HepG2 (cell line): Measurements from ENCODE around the gene MSI2. TPM values are rescaled to one million over a fixed set of nuclear protein-coding genes. Genes with fewer than 3 reads are reported as not detected.

Experiments
- AGO1 ChIP-seq: fragments of 200-400 bp; formaldehyde crosslinking; IDR thresholded peaks from 2 replicates; pipeline ENCODE4 v1.6.1; 2017; ENCODE audit warnings: mild to moderate bottlenecking, low read depth, low read length, moderate library complexity; ENCODE audit not compliant: poor library complexity, severe bottlenecking
- AKAP8 ChIP-seq: sonication (generic); formaldehyde crosslinking; IDR thresholded peaks from 2 replicates; pipeline ENCODE4 v1.5.1; 2020; ENCODE audit warnings: mild to moderate bottlenecking, missing genetic modification reagents
- CSRNP2 ChIP-seq: sonication (generic); formaldehyde crosslinking; conservative IDR thresholded peaks from 2 replicates; pipeline ENCODE4 v1.8.0; 2022; ENCODE audit warnings: low read depth, missing genetic modification reagents
- GPN1 ChIP-seq: sonication (generic); formaldehyde crosslinking; IDR thresholded peaks from 2 replicates; pipeline ENCODE4 v1.5.1; 2020; ENCODE audit warnings: missing genetic modification reagents, borderline replicate concordance
- HMGXB3 ChIP-seq: sonication (generic); formaldehyde crosslinking; IDR thresholded peaks from 2 replicates; pipeline ENCODE4 v1.4.0; 2020; ENCODE audit warnings: missing genetic modification reagents, borderline replicate concordance
- PBX3 ChIP-seq: sonication (generic); formaldehyde crosslinking; IDR thresholded peaks from 2 replicates; pipeline ENCODE4 v1.8.1; 2023; ENCODE audit warnings: missing genetic modification reagents, inconsistent platforms, borderline replicate concordance
- POGZ ChIP-seq: sonication (generic); formaldehyde crosslinking; IDR thresholded peaks from 2 replicates; pipeline ENCODE4 v1.4.0; 2020; ENCODE audit warnings: mild to moderate bottlenecking, missing genetic modification reagents
- PRDM15 ChIP-seq: sonication (generic); formaldehyde crosslinking; IDR thresholded peaks from 2 replicates; pipeline ENCODE4 v1.4.0; 2020; ENCODE audit warnings: missing genetic modification reagents
- ZBTB1 ChIP-seq: sonication (generic); formaldehyde crosslinking; IDR thresholded peaks from 2 replicates; pipeline ENCODE4 v1.4.0; 2020; ENCODE audit warnings: missing genetic modification reagents, borderline replicate concordance
- ZGPAT ChIP-seq: IDR thresholded peaks from 2 replicates; pipeline ENCODE4 v1.6.1; 2016; ENCODE audit warnings: mild to moderate bottlenecking
- ZNF101 ChIP-seq: sonication (generic); formaldehyde crosslinking; IDR thresholded peaks from 2 replicates; pipeline ENCODE4 v1.4.0; 2020; ENCODE audit warnings: mild to moderate bottlenecking, low read depth, missing genetic modification reagents, borderline replicate concordance
- ZNF292 ChIP-seq: sonication (generic); formaldehyde crosslinking; IDR thresholded peaks from 2 replicates; pipeline ENCODE4 v1.8.1; 2022; ENCODE audit warnings: mild to moderate bottlenecking, low read depth, missing genetic modification reagents, borderline replicate concordance
- ZNF547 ChIP-seq: sonication (generic); formaldehyde crosslinking; IDR thresholded peaks from 2 replicates; pipeline ENCODE4 v1.5.1; 2020; ENCODE audit warnings: mild to moderate bottlenecking, missing genetic modification reagents
- ZNF7 ChIP-seq: IDR thresholded peaks from 2 replicates; pipeline ENCODE4 v1.6.1; 2016; ENCODE audit warnings: missing biosample characterization, missing genetic modification reagents
- polyA plus RNA-seq, 8 experiments: library from polyadenylated mRNA; depleted of rRNA in 3 of 8; stranded (reverse) in 7 of 8; unstranded in 1 of 8; fragments of >200 nt; fragmentation: Illumina TruSeq in 4 of 8; extraction: Trizol in 4 of 8; gene quantifications; 2 replicates each; pipeline versions ENCODE4 v1.2.1 to v1.2.3, GENCODE V29; 2011 to 2016; ENCODE audit warnings: low read depth in 4 of 8, missing spikeins in 1 of 8, mixed read lengths in 1 of 8; ENCODE audit not compliant: insufficient read depth in 1 of 8
- total RNA-seq, 5 experiments: library from RNA; depleted of rRNA; stranded (reverse); fragments of >200 nt; fragmentation: Illumina TruSeq; extraction: Trizol; gene quantifications; 2 replicates each; pipeline ENCODE4 v1.2.3, GENCODE V29; 2016; ENCODE audit warnings: low read depth in 1 of 5

The MSI2 gene
- total and polyA plus RNA-seq, 2 of the 13 experiments (the other 11 are each of a cell fraction or from before 2014, with no cell fraction given) = 77.5 to 78.4 TPM

- TF ChIP-seq ZNF101 (CRISPR knock-in tag) (no peak), ZGPAT (CRISPR knock-in tag) (peak; percentile 96), ZNF547 (CRISPR knock-in tag) (no peak), CSRNP2 (CRISPR knock-in tag) (no peak; the same call in 1 of the 2 replicates), ZBTB1 (CRISPR knock-in tag) (no peak), ZNF7 (no peak), ZNF292 (CRISPR knock-in tag) (peak; percentile 74; the same call in 1 of the 2 replicates), PRDM15 (peak; percentile 80), GPN1 (CRISPR knock-in tag) (no peak), HMGXB3 (no peak), POGZ (CRISPR knock-in tag) (peak; percentile 55; the same call in 1 of the 2 replicates), AGO1 (no peak), PBX3 (CRISPR knock-in tag) (no peak), AKAP8 (CRISPR knock-in tag) (peak; percentile 69; the same call in 1 of the 2 replicates)
These were observed 260.2 kb downstream of the MSI2 start (continued) for GRCh38 chr17:57516290-57517230.
